ENCODE data around the gene UBE2E2. TPM values are rescaled to one million over a fixed set of nuclear protein-coding genes. Genes with fewer than 3 reads are reported as not detected.

The UBE2E2 gene
- total and polyA plus RNA-seq, 2 donors from 2014 or later = 40.9 to 61.7 TPM

GRCh38 chr3:23580096-23580713 lies 377.1 kb downstream of the UBE2E2 start:
- Histone ChIP-seq H3K27ac (ENCODE audit: low read depth in 2 of 2, low read length in 2 of 2) (no peak overlapping the region), H3K4me1 (ENCODE audit: control insufficient read depth in 2 of 3, insufficient read depth in 2 of 3, low read depth in 1 of 3, low read length in 3 of 3) (no peaks in the 10 kb centered on the region), H3K4me3 (ENCODE audit: low read length in 3 of 3) (no peak overlapping the region), H3K36me3 (ENCODE audit: control insufficient read depth in 2 of 3, insufficient read depth in 3 of 3, low read length in 3 of 3) (no peaks in the 10 kb centered on the region), H3K9ac (ENCODE audit: low read length in 3 of 3) (no peak overlapping the region), H3K27me3 (ENCODE audit: control insufficient read depth, insufficient read depth, low read length) (no peaks in the 10 kb centered on the region), H3K9me3 (ENCODE audit: control insufficient read depth in 2 of 3, insufficient read depth in 1 of 3, low read length in 3 of 3) (no peaks in the 10 kb centered on the region)
- intact Hi-C loops (cut with DNase I) = no loop called here
- TF ChIP-seq CTCF (IDR thresholded peaks at IDR 0.05; ENCODE audit: borderline replicate concordance, extremely low read depth, insufficient read depth) = no peak
- no peak for FAIRE-seq
- DNase-seq = no peak

- Histone ChIP-seq H3K27me3 (ENCODE audit: control insufficient read depth, insufficient read depth, low read length) (no peaks in the 10 kb centered on the region), H3K4me3 (ENCODE audit: low read length in 3 of 3) (no peak overlapping the region), H3K4me1 (ENCODE audit: control insufficient read depth in 2 of 3, insufficient read depth in 2 of 3, low read depth in 1 of 3, low read length in 3 of 3) (no peaks in the 10 kb centered on the region), H3K27ac (ENCODE audit: low read depth in 2 of 2, low read length in 2 of 2) (no peak overlapping the region), H3K9ac (ENCODE audit: low read length in 3 of 3) (no peak overlapping the region), H3K9me3 (ENCODE audit: control insufficient read depth in 2 of 3, insufficient read depth in 1 of 3, low read length in 3 of 3) (no peaks in the 10 kb centered on the region), H3K36me3 (ENCODE audit: control insufficient read depth in 2 of 3, insufficient read depth in 3 of 3, low read length in 3 of 3) (no peaks in the 10 kb centered on the region)
- FAIRE-seq (no peak), DNase-seq (no peak)
- intact Hi-C loops (cut with DNase I) = no loop called here
- TF ChIP-seq CTCF (IDR thresholded peaks at IDR 0.05; ENCODE audit: borderline replicate concordance, extremely low read depth, insufficient read depth) = no peak
Observed at GRCh38 chr3:23583980-23584740, 381.0 kb downstream of the UBE2E2 start.

- no peak for DNase-seq
- intact Hi-C loops (cut with DNase I) = no loop called here
- H3K36me3 ChIP-seq (ENCODE audit: control insufficient read depth in 2 of 3, insufficient read depth in 3 of 3, low read length in 3 of 3) = no peaks in the 10 kb centered on the region
Observed at GRCh38 chr3:23587513-23587912, 384.4 kb downstream of the UBE2E2 start.

More at GRCh38 chr3:23587513-23587912, 384.4 kb downstream of the UBE2E2 start:
- Histone ChIP-seq H3K27ac (ENCODE audit: low read depth in 2 of 2, low read length in 2 of 2) (no peak overlapping the region), H3K27me3 (ENCODE audit: control insufficient read depth, insufficient read depth, low read length) (no peaks in the 10 kb centered on the region), H3K4me1 (ENCODE audit: control insufficient read depth in 2 of 3, insufficient read depth in 2 of 3, low read depth in 1 of 3, low read length in 3 of 3) (no peaks in the 10 kb centered on the region), H3K9ac (ENCODE audit: low read length in 3 of 3) (no peak overlapping the region), H3K4me3 (ENCODE audit: low read length in 3 of 3) (no peak overlapping the region), H3K9me3 (ENCODE audit: control insufficient read depth in 2 of 3, insufficient read depth in 1 of 3, low read length in 3 of 3) (no peaks in the 10 kb centered on the region)
- no peak for TF ChIP-seq CTCF (IDR thresholded peaks at IDR 0.05; ENCODE audit: borderline replicate concordance, extremely low read depth, insufficient read depth)
- FAIRE-seq = no peak
